Measurements from ENCODE around the gene PIWIL1. TPM values are rescaled to one million over a fixed set of nuclear protein-coding genes. Genes with fewer than 3 reads are reported as not detected.

Gene PIWIL1
- not detected in 2 replicates for total RNA-seq
- not detected for polyA plus RNA-seq (2012)

DNA sequence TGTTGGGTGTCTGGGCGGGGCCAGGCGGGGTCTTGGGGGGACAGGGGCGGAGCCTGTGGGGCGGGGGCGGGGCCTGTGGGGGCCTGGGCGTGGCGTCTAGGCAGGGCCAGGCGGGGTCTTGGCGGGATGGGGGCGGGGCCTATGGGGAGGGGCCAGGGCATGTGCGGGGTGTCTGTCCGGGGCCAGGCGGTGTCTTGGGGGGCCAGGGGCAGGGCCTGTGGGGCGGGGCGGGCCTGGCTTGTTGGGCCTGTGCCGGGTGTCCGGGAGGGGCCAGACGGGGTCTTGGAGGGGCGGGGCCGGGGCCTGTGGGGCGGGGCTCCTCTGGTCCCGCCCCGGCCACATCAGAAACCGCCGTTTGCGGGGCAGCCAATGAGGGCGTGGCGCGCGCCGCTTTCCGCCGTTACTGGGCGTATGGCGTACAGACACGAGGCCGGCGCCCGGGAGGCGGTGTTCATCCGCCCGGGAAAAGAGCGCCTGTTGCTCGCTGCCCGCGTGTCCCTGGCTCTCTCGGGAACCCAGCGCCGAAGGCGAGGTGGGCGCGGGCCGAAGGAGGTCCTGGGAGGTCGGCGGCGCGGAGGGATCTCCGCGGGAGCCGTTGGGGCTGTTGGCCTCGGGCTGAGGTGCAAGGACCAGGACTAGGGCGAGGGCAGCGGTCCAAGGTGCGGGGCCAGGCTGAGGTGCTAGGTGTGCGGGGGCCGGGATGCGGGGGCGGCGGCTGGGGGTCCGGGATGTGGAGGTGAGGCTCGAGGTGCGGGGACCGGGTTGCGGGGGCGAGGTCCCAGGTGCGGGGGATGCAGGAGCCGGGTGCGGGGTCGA lies at the start of gene PIWIL1:
TSS of gene PIWIL1 (plus strand) at position 400 of the 816 bp plus-strand sequence. CDS start 4,705 bp downstream, outside the sequence.
- no peak for DNase-seq (ENCODE audit: low read depth)

DNA sequence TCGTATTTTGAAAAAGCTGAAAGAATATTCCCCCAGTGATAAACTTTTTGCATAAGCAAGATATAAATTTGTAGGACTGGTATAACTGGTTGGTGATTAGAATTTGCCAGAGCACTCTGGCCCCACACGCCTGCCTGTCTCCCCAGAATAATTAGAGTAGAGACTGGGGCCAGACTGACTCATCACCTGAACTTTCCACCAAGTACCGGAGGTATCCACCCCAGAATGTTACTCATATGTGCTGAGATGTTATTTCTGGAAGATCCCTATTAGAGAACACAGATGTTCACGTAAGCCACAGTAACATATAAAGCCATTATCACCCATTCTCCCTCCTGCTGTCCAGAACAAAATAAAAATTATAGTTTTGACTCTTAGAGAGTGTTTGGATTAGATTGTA lies 49.5 kb upstream of the PIWIL1 start:
- no peak for DNase-seq (ENCODE audit: low read depth)

DNA sequence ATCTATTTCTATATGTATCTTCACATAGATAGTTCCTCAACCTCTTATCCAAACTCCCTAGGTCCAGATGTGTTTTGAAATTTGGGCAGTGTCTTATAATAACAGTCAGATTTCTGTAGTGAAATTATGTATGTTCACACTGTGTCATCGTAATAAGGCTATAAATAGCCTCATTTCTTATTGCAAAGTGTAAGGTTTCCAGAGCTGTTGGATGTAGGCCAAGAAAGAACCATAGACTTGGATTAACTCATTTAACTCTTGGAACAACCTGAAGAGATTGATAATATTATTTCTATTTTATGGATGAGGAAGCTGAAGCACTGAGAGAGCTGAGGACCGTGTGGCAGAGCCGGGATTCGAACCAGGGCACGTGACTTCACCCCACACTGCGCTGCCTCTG lies 49.0 kb upstream of the PIWIL1 start:
- DNase-seq (ENCODE audit: low read depth) = no peak

DNA sequence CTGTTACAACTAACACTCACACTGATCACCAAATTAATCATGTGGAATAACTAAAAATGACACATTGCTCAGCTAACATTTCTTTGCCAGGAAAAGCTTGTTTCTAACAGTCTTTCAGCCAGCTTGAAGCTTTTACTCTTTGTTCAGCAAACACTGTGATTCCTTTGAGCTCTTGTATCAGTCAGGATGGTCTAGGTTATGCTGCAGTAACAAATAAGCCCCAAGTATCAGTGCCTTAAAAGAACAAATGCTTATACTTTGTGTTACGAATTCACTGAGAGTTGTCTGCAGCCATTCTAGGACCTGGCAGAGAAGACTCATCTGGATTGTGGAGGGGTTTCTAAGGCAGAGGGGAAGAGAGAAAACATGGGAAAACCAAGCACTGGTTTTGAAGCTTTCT lies 47.6 kb upstream of the PIWIL1 start:
- DNase-seq (ENCODE audit: low read depth) = no peak

DNA sequence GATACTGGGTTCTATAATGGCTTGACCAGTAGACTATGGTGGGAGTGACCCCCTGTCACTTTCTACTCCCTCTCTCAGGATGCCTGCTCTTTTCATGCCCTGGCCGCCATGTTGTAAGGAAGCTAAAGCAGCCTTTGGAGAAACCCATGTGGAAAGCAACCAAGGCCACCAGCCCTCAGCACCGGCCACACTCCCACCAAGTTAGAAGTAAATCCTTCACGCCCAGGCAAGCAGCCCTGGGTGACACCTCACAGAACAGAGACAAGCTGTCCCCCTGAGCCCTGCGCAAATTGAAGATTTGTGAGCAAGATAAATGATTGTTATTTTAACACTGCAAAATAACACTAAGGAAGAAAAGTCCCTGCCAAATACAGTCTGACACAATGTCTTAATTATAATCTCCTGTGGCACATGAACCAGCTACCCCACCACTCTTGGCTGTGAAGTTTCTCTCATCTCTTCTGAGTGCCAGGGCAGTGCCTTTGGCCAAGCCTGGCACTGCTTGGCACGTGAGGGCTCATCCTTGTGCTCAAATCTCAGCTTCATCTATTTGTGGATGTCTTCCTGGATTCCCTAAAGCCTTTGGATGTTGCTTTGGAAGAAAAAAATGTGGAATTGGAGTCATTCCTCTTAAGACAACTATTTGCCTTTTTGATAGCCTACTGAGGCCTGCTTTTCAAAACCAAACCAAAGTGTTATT lies 39.2 kb upstream of the PIWIL1 start:
- no peak for DNase-seq (ENCODE audit: low read depth)

DNA sequence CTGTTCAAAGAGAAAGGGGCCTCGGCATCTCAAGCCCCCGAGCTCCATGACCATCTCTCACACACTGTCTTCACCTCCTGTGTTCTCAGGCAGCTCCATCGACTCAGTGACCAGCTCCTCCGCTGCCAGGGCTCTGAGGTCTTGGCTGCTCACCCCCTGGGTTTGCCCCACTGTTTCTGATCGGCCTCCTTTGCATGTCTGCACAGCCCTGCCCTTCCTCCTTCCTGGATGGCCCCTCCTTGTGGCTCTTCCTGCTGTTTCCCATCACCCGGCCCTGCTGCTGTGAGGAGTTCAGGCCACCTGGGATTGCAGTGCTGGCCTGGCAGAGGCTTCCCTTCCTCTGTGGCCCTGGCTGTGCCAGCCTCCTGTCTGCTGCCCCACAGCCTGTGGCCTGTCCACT lies 38.1 kb upstream of the PIWIL1 start:
- DNase-seq (ENCODE audit: low read depth) = no peak

DNA sequence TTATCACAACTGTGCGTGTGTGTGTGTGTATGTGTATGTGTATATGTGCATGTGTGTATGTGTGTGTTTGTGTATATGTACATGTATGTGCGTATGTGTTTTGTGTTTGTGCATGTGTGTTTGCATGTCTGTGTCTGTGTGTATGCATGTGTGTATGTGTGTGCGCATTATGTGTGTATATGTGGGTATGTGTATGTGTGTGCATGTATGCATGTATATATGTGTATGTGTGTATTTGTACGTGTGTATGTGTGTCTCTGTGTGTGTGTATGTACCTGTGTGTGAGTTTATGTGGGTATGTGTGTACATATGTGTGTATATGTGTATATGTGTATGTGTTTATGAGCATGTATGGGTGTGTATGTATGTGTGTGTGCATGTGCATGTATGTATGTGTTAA lies 37.6 kb upstream of the PIWIL1 start:
- no peak for DNase-seq (ENCODE audit: low read depth)

DNA sequence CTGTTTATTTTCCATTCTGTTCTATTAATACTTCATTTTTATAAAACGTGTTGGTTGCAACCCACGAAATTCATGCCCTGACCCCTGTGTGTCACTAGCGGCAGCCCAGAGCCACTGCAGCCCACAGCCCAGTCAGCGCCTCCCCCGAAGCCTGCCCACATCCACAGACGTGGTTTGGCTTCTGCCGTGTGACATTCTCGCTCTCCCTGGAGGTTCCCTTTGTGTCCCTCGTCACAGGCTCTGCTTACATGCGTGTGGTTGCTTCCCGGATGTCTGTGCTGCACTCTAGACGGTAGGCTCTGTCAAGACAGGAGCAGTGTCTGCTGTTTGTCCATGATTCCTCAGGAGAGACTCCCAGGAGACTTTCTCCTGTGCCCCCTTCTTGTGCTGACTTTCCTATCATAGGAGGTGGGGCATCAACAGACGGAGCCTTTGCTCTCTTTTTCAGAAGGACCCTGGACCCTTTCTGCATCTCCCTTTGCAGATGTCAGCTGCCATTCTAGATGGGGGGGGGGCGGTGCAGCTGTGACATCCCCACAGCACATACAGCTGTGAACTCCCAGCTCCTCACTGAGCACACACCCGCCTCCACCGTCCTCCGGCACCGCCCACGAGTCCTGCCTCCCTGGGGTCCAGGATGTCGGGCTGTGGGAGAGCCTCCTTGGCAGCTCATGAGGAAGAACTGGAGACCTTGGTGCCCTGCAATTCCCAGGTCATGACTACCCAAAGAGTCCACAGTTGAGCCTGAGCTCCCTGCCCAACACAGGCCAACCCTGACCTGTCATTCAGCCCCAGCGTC lies 36.8 kb upstream of the PIWIL1 start:
- DNase-seq (ENCODE audit: low read depth) = no peak

DNA sequence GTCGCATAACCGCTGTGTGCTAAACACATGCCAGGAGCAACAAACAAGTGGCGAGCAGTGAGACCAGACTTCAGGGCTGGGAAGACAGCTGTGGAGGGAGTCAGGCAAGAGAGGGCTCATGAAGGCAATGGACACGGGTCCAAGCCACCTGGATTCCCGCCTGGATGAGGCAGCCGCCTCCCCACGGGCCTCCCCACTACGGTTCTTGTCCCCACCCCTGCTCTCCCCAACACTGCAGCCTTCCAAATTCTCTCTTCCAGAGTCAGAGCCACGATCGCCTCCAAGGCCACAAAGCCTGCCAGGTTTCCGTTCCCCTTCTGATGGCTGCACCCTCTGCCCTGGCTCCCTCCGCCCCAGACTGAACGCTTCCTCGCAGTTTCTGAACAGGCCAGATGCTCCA lies 36.1 kb upstream of the PIWIL1 start:
- DNase-seq (ENCODE audit: low read depth) = no peak

DNA sequence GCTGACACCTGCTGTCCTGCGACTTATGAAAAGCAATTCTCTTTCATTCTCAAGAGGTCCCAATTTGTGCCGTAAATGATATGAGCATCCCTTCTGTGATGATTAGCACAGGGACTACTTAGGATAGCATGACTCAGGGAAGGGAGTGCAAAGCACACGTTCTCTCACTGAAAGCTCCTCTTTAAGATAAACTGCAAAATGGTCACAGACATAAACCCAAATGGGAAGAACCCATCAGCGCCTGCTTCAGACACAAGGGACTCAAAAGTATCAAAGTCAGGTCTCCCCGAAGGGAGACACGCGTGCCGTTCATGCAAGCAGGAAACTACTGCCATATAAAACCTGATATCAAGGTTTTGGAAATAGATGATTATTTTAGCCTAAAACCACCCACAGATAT lies 33.9 kb upstream of the PIWIL1 start:
- no peak for DNase-seq (ENCODE audit: low read depth)

DNA sequence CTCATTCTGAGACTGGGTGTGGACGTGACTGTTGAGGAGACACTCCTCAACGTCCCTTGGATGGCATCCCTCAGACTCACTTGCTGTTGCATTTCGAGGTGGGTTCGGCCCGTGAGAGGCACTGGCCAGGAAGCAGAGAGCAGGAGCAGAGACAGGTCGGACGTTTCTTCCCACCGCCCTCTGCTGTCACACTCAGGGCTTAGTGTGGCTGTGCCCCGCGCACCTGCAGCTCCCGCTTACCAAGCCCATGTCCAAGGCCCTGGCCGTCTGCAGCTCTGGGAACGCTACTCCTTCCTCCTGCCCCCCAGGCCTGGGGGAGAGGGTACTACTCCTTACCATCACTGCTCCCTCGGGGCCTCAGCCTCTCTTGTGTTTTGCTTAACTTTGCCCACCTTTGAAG lies 29.8 kb upstream of the PIWIL1 start:
- DNase-seq (ENCODE audit: low read depth) = no peak

DNA sequence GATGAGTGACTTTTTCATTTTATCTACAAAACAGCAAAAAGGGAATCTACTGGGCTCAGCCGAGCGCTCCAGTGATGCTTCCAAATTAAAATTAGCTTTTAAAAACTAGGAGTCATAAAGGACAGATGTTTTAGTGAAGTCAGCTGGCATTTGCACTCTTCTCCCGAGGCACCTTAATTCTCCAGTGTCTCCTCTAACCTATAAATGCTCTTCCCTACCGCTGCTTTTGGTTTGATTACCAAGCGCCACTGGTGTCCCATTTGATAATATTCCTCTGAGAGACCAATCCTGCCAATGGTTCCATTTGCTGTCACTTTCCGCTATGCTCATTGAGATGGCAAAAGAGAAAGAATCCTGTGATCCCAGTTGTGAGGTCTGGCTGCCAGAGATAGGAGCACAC lies 29.3 kb upstream of the PIWIL1 start:
- no peak for DNase-seq (ENCODE audit: low read depth)

DNA sequence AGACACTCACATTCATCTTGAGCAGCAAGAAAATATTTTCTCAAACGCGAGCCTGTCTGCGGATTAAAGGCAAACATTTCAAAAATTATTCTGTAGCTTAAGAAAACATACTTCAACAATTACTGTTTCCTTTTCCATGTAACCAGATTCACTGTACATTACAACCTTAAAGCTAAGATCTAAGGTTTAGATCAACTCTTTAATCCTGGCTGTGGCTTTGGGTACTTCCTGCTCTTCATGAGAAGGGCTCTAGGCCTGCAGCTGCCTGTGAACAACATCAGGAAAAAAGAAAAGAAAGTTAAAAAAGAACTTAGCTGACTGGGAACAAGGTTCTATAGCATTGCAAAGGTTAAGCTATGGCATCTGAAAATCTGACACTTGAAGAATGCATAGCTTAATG lies 21.4 kb upstream of the PIWIL1 start:
- DNase-seq (ENCODE audit: low read depth) = no peak

DNA sequence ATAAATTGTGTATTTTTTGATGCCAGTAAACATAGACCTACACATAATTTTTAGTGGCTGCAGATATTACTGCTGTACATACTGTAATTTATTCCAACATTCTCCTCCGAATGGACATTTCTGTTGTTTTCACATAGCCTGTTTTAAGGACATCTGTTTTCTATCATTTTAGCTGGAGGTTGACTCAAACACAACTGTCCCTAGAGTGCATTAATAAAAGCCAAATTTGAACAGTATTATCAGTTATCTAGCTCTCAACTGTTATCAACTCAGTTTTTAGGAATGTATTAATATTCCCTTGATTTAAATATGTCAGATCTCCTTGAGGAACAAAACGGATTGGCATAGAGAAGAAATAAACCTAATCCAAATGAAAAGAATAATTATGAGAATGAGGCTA lies 17.2 kb upstream of the PIWIL1 start:
- DNase-seq (ENCODE audit: low read depth) = no peak

DNA sequence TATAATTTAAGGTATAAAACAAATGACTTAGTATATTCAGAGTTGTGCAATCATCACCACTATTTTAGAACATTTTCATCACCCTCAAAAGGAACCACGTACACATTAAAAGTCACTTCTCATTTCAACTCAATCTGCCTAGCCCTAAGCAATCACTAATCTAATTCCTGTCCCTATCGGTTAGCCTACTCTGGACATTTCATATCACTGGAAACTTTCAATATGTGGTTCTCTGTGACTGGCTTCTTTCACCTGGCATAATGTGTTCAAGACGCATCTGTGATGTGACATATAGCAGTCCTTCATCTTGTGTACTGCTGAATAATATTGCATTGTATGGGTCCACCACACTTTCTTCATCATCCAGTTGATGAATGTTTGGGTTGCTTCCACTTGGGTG lies 15.4 kb upstream of the PIWIL1 start:
- no peak for DNase-seq (ENCODE audit: low read depth)

DNA sequence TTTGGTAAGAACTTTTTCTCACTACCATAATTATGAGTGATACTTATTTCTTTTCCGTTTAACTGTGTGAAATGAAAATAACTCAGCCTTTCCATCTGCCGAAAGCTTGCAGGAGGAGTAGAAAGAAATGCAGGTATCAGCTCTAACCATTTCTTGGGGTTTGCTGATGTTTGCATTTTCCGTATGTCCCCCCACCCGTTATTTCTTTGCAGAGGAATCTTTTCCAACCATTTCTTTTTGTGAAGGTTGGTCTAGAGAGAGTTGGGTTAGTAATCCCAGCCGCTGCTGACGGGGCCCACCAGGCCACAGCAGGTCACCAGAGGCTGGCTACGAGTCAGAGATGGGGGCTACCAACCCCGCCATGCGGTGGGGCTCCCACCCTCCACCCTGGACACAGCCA lies 7.0 kb upstream of the PIWIL1 start:
- DNase-seq (ENCODE audit: low read depth) = no peak

DNA sequence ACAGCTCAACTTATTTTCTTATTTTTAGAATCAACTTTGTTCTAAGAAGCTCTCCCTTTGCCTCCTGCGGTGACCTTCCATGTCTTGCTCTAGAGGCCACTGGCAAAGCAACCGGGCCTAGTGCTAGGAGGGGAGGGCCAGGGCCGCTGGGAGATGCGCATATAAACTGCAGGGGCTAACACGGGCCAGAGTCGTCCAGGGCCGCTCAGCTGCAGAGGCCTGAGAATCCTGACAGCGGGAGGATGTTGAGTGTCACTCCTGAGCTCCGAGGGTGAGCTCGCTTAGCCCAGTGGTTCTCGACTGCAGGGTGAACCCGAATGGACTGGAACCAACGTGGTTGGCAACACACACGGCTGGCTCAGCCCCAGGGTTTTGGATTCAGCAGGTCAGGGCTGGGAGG lies 6.5 kb upstream of the PIWIL1 start:
- DNase-seq (ENCODE audit: low read depth) = no peak

DNA sequence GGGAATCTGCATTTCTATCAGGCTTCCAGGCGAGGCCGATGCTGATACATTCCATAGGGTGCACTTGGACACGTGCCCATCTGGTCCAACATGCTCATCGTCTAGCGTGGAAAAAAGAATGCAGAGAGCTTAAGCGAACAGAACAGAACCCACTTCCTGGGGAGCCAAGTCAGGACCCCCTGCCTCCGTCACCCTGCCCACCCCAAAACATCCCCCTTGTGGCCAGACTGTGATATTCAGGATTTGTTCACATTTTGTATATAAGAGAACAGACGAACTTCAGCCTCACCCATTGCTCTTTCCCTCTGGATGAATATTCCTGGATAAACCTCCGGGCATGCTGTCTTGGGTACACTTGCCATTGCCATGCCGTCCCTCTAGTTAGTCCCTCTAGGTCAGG lies 4.3 kb upstream of the PIWIL1 start:
- DNase-seq (ENCODE audit: low read depth) = no peak

DNA sequence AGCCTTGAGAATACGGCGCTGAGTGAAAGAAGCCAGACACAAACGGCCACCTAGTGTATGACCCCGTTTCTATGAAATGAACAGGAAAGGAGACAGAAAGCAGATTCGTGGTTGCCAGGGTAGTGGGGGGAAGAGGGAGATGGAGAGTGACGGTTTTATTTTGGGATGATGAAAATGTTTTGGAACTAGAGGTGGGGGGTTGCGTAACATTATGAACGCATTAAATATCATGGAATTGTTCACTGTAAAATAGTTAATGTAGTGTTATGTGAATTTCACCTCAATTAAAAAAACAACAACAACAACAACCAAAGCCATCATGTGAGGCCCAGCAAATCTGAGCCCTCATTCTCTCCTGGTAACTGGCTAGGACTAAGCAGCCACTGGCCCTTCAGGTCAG lies 3.3 kb upstream of the PIWIL1 start:
- no peak for DNase-seq (ENCODE audit: low read depth)

DNA sequence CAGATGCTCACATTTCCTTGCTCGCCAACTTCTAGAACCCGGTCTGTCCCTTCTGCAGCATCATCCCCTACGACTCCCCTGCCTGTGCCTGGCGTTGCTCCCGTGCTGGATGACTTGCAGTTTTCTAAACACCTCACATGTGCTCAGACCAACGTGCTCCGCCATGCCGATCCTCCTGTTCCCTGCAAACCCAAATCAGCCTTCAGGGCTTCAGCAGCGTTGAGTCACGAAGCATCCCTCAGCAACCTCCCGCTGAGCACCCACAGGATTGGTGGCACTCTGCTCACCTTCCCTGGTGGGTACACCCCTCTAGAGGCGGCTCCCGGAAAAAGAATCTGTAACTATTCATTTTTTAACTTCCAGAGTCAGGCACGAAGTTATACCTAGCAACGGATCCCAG lies 2.8 kb upstream of the PIWIL1 start:
- DNase-seq (ENCODE audit: low read depth) = no peak

DNA sequence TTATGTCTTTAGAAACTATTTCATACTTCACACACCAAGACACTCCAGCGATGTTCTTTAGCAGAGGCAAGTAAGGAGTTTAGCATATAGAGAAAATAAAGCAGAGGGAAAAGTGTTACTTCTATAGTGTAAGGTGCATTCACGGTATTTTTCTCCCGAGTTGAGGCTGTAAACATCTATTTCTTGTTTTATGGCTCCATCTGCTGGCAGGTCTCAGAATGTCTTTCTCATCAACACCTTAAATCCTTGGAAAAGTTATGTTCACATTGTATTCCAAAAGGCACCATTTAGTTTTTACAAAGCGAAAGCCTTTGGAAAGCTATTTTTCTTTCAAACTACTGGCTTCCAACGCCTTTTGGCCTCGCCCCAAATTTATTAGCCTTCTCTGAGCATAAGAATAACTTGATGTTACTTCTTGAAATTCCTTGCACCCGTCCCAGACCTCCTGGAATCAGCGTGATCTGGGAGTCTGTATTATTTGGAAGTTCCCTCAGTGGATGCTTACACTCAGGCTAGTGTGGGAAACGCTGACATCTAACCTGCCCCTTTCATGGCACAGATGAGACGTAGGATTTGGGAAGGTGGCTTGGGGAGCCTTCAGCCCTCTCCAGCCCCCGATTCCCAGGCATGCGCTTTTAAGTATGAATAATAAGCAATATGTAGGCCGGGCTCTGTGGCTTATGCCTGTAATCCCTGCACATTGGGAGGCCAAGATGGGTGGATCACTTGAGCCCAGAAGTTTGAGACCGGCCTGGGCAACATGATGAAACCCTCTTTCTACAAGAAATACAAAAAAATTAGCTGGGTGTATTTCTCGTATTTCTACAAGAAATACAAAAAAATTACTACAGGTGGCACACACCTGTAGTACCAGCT lies 1.9 kb upstream of the PIWIL1 start:
- peak; percentile 60 for DNase-seq (ENCODE audit: low read depth)
